NB4 (cell line): ENCODE results near the gene PCDHA5.
"Not testable (repeated sequence)": the region's sequence is repeated elsewhere in the genome, so short reads cannot be mapped to it uniquely, and the experiment has no call there.

Experiments
- POLR2A ChIP-seq: IDR thresholded peaks from 2 replicates; pipeline ENCODE4 v1.6.1; 2011; ENCODE audit warnings: mild to moderate bottlenecking; ENCODE audit not compliant: insufficient read length; ENCODE audit errors: extremely low read depth
- TF ChIP-seq, protein P1 (sequence below): IDR thresholded peaks from one replicate; pipeline ENCODE4 v1.5.1; 2012; ENCODE audit warnings: low read depth, low read length
- TF ChIP-seq, protein P2 (sequence below): IDR thresholded peaks from 2 replicates; pipeline ENCODE4 v1.6.1; 2011; ENCODE audit warnings: low read depth, low read length

DNA sequence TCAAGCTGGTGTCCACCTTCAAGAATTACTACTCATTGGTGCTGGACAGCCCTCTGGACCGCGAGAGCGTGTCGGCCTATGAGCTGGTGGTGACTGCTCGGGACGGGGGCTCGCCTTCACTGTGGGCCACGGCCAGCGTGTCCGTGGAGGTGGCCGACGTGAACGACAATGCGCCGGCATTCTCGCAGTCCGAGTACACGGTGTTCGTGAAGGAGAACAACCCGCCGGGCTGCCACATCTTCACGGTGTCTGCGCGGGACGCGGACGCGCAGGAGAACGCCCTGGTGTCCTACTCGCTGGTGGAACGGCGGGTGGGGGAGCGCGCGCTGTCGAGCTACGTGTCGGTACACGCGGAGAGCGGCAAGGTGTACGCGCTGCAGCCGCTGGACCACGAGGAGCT is 19.0 kb upstream of the PCDHA5 start:
- TF ChIP-seq, protein P1, sequence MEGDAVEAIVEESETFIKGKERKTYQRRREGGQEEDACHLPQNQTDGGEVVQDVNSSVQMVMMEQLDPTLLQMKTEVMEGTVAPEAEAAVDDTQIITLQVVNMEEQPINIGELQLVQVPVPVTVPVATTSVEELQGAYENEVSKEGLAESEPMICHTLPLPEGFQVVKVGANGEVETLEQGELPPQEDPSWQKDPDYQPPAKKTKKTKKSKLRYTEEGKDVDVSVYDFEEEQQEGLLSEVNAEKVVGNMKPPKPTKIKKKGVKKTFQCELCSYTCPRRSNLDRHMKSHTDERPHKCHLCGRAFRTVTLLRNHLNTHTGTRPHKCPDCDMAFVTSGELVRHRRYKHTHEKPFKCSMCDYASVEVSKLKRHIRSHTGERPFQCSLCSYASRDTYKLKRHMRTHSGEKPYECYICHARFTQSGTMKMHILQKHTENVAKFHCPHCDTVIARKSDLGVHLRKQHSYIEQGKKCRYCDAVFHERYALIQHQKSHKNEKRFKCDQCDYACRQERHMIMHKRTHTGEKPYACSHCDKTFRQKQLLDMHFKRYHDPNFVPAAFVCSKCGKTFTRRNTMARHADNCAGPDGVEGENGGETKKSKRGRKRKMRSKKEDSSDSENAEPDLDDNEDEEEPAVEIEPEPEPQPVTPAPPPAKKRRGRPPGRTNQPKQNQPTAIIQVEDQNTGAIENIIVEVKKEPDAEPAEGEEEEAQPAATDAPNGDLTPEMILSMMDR = not testable (repeated sequence)
- TF ChIP-seq POLR2A = not testable (repeated sequence)
- TF ChIP-seq, protein P2, sequence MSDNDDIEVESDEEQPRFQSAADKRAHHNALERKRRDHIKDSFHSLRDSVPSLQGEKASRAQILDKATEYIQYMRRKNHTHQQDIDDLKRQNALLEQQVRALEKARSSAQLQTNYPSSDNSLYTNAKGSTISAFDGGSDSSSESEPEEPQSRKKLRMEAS = not testable (repeated sequence)
